GM21390 (cell line): ENCODE measurements around the gene ATP5PO.
A peak's percentile ranks its signal among the peaks of the same experiment; 100 is the strongest.
"Not testable (repeated sequence)": the region's sequence is repeated elsewhere in the genome, so short reads cannot be mapped to it uniquely, and the experiment has no call there.

ENCODE experiments used
- ATAC-seq: cut with Tn5 transposase; IDR thresholded peaks from one replicate; pipeline ENCODE4 v1.9.1; 2021; ENCODE audit not compliant: unreplicated experiment

The ATP5PO gene

DNA sequence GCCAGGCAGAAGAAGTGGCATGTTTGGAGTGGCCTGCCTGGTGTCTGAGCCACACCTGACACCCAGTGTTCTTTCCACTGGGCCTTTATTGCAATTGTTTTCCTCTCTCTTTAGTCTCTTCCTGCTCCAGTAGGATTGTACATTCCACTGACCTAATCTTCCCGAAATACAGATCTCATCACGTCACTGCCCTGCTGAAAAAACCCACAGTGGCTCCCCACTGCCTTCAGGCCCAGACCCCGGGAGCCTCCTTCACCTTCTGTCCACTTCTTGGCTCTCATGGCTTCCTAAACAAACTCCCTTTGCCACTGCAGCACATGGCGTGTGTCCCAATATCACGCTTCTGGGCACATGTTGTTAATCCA lies 25.3 kb upstream of the ATP5PO start:
- no peak for ATAC-seq

DNA sequence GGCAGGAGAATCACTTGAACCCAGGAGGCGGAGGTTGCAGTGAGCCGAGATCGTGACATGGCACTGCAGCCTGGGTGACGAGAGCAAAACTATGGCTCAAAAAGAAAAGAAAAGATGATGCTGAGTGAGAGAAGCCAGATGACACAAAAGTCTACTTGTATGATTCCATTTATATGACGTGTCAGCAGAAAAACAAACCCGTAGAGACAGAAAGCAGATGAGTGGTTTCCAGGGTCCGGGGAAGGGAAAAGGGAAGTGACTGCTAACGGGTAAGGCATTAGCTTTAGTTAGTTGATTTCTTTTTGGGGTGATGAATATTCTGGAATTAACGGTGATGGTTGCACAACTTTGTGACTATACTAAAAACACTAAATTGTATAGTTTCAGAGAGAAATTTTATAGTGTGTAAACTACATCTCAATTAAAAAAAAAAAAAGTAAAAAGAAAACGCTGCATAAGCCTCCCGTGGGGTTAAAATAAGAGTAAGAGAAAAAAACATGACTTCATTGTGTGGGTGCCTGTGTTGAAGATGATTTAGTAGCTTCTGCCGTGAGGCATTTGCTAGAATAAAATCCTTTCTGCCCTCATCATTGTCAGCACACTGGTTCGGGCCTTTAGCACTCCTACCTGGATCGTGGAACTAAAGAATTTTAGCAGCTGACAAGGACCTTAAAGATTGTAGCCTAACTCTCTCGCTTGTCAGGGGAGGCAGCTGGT lies 24.7 kb upstream of the ATP5PO start:
- no peak for ATAC-seq

DNA sequence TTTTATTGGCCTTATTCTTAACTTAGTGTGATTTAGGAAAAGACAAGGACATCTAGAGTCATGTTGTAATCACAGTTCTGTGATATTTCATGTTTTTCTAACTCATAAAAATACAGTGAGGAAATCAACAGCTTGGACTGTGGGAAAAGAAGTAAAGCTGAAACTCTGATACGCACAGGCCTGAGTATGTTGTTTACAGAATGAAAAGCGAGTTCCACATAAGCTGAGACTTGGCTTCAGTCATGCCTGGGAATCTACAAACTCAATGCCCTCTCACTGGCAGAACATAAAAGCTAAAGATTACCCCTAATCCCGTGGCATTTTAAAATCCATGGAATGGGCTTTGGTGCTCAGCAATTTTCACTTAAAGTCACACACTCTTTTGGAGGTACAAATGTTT lies 23.6 kb upstream of the ATP5PO start:
- no peak for ATAC-seq

DNA sequence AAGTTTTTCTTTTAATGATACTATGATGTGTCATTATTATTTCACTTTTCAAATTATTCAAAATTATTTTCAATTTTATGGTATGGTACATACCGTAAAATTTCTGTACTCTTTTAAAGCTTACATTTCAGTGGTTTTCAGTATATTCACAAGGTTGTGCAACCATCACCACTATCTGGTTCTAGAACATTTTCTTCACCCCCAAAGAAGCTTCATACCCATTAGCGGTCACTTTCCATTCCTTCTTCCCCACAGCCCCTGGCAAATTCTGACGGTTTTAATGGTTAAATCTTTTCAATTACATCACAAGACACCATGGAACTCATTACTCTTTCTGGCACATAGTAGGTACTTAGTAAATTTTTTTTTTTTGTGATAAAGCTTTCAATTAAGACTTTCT lies 22.8 kb upstream of the ATP5PO start:
- ATAC-seq: no peak

DNA sequence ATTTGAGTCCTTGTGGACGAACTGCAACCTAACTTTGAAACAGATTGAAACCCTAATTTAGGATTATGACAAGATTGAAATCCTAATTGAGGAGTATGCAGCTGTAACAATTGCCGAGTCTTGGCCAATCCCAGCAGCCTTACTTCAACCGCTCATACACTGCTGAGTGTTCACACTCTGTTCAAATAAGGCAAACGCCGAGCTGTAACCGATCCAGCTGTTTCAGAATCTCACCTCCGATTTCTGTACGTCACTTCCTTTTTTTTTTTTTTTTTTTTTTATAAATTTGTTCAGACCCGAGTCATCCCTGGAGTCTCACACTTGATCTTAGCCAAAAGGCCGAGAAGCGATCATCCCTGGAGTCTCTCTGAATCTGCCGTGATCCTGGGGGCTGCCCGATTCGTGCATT lies 22.3 kb upstream of the ATP5PO start:
- ATAC-seq: no peak

DNA sequence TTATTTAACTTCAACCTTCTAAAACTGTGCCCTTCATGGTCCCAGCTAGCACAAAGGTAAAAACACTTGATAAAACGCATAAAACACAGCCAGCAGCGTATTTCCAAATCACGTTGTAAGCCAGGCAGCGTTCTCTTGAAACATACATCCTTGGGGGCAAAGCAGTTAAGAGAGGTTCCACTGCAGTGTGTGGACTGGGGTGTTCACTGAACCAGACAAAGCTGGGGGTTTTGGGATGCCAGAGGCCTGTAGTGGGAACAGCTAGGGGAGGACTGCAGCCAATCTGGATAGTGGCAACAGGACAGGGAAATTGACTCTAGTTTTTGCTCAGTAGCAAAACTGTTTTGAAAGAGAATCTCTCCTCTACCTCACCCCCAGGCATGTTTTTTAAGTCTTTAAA lies 21.5 kb upstream of the ATP5PO start:
- ATAC-seq: no peak

DNA sequence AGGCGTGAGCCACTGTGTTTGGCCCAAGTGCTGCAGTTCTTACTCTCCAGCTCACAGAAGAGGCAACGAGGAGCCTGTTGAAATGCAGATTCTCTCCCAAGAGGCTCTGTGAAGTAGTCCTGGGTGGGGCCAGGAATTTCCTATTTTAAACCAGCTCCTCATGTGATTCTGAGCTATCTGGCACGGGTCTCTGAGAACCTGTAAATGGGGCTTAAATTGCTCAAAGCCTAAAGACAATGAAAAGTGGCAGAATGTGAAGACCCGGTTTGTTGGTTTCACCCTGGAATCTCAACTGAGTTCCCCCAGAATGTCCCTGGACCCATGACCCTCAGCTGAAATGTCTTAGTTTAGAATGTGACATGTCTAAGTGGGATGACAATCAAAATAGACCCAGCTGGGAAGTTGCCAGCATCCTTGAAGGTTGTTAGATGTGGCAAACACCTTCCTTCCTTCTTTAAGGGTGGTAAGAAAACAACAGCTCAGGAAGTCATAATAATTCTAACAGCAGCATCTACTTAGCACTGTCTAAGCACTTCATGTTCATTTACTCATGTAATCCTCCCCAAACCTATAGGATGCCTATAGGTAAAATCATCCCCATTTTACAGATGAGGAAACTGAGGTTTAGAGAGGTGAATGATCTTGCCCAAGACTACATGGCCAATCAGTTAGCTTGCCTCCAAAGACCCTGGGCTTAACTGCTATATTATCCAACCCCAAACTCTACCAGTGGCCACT lies 20.9 kb upstream of the ATP5PO start:
- ATAC-seq: no peak

DNA sequence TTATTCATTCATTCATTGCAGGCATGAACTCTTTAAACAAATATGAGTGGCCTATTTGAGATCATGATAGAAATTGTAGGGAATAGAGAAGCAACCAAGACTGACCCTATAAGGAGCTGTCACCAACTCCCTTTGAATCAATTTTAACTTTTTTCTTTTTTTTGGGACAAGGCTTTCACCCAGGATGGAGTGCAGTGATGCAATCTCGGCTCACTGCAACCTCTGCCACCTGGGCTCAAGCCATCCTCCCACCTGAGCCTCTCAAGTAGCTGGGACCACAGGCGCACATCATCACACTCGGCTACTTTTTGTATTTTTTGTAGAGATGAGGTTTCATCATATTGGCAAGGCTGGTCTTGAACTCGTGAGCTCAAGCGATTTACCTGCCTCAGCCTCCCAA lies 17.1 kb upstream of the ATP5PO start:
- ATAC-seq: no peak

DNA sequence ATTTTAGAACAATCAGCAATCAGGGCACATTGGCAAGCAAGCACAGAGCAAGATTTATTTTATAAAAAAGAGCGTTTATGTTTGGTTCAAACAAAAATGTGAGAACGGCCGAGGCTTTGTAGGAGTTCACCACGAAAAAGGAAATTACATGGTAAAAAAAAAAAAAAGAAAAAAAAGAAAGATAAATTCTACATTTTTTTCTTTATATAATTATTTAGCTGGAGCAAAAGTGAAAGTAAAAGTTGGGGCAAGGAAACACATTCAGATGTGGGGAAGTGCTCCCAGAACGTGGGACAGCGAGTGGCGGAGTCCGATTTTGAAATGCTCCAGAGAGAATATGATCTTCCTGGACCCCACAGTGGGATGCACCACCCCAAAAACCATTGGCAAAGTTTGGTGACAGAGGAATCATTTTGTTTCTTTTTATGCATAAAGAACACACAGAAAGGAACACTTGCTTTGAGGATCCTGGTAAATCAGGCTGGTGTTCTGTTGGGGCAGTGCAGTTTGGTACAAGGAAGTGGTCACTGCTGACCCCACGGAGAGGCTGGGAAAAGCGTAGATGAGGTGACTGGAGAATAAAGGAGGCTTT lies 16.3 kb upstream of the ATP5PO start:
- no peak for ATAC-seq

DNA sequence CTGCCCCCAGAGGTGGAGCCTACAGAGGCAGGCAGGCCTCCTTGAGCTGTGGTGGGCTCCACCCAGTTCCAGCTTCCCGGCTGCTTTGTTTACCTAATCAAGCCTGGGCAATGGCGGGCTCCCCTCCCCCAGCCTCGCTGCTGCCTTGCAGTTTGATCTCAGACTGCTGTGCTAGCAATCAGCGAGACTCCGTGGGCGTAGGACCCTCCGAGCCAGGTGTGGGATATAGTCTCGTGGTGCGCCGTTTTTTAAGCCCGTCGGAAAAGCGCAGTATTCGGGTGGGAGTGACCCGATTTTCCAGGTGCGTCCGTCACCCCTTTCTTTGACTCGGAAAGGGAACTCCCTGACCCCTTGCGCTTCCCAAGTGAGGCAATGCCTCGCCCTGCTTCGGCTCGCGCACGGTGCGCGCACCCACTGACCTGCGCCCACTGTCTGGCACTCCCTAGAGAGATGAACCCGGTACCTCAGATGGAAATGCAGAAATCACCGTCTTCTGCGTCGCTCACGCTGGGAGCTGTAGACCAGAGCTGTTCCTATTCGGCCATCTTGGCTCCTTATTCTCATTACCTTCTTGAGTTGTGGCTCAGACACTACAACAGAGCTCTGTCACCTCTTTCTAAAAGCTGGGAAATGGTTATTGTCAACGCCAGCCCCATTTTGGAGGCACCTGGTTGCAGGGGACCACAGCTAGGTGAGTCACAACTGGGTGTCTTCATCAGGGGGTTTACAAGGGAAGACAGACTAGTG lies 15.6 kb upstream of the ATP5PO start:
- ATAC-seq: not testable (repeated sequence)

DNA sequence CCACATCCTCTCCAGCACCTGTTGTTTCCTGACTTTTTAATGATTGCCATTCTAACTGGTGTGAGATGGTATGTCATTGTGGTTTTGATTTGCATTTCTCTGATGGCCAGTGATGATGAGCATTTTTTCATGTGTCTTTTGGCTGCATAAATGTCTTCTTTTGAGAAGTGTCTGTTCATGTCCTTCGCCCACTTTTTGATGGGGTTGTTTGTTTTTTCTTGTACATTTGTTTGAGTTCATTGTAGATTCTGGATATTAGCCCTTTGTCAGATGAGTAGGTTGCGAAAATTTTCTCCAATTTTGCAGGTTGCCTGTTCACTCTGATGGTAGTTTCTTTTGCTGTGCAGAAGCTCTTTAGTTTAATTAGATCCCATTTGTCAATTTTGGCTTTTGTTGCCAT lies 10.6 kb upstream of the ATP5PO start:
- ATAC-seq: not testable (repeated sequence)

DNA sequence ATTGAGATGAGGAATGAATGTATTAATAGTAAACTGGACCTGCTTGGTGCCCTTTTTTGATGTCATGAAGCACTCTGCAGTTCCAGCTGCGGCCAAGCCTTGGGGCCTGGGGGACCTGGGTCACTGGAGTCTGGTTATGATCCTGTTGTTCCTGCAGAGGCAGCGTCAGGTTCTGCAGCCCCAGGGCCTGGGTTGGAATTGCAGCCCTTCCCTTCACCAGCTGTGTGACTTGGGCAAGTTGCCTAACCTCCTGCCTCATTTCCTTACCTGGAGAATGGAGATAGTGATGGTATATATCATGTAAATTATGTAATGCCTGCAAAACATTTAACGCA lies 9.1 kb upstream of the ATP5PO start:
- ATAC-seq: no peak

DNA sequence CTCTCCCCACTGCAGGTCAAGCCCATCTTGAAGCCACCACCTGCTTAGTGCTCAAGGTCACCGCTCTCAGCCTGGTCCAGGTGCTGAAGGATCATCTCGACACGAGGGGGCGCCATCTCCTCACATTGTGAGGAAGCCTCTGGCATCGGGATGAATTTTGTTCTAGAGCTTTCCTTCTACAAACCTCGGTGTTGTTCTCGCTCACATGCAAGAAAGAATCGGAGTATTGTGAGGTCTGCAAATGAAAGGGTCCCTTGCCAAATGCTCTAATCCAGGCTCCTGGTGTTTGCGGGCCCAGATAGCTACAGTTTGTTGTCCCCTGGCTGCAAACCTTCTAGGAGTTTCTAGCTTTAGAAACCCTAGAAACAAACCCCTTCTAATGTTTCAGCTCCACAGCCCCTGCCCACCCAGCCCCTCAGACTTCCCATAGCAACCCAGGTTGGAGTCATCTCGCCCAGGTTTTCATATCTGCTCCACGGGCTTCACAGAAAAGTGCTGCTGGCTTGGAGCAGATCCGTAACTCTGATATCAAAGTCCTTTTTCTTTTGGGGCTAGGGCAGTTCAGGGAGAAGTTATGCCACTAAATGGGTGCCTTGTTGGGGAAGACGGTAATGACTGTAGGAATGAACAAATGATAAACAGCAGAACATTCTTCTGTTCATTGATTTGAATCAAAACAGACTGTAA lies 8.6 kb upstream of the ATP5PO start:
- peak; percentile 86 for ATAC-seq

DNA sequence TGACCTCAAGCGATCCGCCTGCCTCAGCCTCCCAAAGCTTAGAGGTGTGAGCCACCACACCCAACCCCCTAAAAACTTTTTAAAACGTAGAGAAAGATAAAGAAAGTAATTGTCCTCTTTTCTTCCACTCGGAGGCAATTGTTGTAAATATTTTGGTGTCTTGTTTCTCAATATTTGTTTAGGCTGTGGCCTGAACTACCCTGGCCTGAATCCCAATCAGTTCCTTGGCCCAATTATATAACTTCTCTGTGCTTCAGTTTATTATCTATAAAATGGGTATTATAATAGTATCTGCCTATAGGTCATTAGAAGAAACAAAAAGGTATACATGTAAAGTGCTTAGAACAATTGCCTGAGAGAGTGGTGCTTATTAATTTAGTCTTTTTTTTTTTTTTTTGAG lies 1.8 kb upstream of the ATP5PO start:
- no peak for ATAC-seq

DNA sequence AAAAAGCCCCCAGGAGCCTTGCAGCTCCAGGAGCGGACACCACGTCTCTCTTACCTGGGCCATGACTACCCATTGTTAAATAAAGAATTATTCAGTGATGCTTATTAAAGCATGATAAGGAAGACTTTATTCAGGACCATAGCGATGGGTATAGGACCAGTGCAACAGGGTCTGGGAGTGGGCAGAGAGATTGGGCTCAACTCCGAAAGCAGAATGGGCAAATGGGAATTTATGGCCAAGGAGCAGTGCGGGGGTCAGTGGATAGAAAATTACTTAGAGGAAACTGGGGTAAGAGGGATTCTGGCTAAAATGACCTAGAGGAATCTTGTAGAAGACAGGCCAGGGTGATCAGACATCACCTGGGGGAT lies 580 bp upstream of the ATP5PO start:
- ATAC-seq: no peak

DNA sequence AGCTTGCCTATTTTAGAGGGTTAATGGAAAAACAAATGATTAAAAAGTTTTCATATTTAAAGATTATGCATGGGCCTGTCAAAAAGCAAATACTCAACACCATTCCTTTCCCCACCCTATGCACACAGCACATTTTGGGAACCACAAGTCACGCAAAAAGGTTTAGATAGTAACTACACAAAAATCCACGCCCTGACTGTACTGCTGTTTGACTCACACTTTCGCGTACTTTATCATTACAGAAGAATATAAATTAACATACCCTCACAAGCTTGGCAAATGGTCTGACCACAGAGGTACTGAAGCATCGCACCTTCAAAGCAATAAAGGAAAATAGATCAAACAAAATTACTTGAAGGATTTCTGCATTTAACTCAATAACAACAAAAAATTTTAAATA lies 1.4 kb downstream of the ATP5PO start:
- no peak for ATAC-seq

DNA sequence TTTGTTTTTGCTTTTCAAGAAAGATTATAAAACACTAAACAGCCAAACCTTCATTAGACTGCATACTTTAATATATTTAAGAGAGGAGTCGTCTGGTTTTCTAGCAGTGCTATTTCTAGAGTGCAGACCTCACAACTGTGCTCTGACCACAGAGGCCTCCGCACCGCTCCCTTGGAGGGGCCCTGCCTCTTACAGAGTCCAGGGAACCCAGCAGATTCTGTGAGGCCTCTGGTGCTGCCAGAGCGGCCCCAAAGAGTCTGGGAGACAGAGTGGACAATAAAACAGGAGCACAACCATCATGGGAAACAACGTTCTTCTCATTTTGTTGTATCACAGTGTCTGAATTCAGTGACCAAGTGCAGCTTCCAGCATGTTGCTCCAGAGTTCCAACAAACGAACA lies 5.8 kb downstream of the ATP5PO start:
- ATAC-seq: no peak

DNA sequence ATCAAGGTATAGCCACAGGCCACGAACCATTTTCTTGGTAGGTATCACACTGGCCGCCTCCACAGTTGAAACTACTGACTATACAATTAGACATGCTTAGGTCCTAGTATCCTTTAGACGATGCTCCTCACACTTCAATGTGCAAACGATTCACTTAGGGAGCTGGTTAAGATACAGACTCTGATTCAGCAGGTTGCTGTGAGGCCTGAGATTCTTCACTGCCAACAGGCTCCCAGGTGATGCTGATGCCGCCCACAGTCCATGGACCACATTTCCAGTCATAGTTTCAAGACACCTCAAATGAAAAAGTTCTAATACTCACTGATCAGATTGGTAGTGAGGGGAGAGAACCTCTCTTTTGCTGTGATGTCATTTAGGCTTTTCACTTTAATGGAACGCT lies 6.8 kb downstream of the ATP5PO start:
- no peak for ATAC-seq

DNA sequence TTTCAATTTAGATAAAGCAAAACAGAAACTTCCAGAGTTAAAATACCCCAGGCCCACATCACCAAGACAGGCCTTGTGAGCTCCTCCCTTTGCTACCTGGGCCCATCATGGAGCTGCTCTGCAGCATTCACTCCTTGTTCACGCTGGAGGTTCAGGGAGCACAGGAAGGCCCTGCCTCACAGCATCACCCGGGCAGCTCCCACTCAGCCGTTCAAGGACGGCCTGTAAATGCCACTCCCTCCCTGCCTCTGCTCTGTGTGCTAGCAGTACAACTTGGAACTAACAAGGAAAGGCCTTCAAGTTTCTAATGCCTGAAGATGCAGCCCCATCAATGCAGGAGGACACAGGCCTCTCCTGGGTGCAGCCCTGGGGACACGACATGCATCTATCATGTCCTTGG lies 11.6 kb downstream of the ATP5PO start:
- no peak for ATAC-seq

DNA sequence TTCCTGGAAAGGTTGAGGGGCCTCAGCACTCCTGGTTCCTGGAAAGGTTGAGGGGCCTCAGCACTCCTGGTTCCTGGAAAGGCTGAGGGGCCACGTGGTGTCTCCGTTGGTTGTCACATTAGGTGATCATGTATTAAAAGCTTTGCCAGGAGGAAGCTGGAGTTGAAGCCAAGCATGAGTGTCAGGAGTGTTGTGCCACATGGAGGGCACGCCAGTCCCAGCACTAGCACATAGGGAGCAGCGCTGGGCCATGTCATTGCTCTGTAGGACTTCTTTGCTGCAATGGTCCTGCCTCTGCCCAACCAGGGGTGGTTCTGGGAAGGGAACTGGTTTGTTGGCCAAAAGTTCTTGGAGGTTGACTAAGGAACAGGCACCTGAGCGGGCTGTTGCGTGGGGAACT lies 13.3 kb downstream of the ATP5PO start:
- ATAC-seq: no peak
